MM.1S (cell line): ENCODE results near the gene TSHZ3.

ENCODE experiments used
- DNase-seq: peaks from one replicate; pipeline ENCODE4 v3.0.0-alpha.2; 2015
- H2AFZ ChIP-seq: fragments of 300-600 bp; sonication (generic); 2 replicates; pipeline ENCODE4 v1.6.0; 2016; ENCODE audit warnings: antibody characterized with exemption, low read length
- H3F3A ChIP-seq: fragments of 300-600 bp; sonication (generic); 2 replicates; pipeline ENCODE4 v1.6.1; 2016; ENCODE audit warnings: mild to moderate bottlenecking, antibody characterized with exemption, low read length, moderate library complexity, mixed read lengths; ENCODE audit not compliant: insufficient read depth
- H3K27ac ChIP-seq: fragments of 300-600 bp; sonication (generic); 2 replicates; pipeline ENCODE4 v1.5.1; 2016; ENCODE audit warnings: mild to moderate bottlenecking, low read length
- H3K27me3 ChIP-seq: fragments of 300-600 bp; sonication (generic); replicated peaks from 2 replicates; pipeline ENCODE4 v1.6.0; 2016; ENCODE audit warnings: low read length; ENCODE audit not compliant: insufficient read depth
- H3K36me3 ChIP-seq: fragments of 300-600 bp; sonication (generic); replicated peaks from 2 replicates; pipeline ENCODE4 v1.6.1; 2016; ENCODE audit warnings: mild to moderate bottlenecking, low read length, mixed read lengths; ENCODE audit not compliant: insufficient read depth
- H3K4me1 ChIP-seq: fragments of 300-600 bp; sonication (generic); 2 replicates; pipeline ENCODE4 v1.6.1; 2016; ENCODE audit warnings: low read length, mixed read lengths
- H3K4me2 ChIP-seq: fragments of 300-600 bp; sonication (generic); 2 replicates; pipeline ENCODE4 v1.6.0; 2016; ENCODE audit warnings: low read depth, low read length
- H3K4me3 ChIP-seq: fragments of 300-600 bp; sonication (generic); 2 replicates; pipeline ENCODE4 v1.5.1; 2016; ENCODE audit warnings: low read length, mixed read lengths
- H3K79me2 ChIP-seq: fragments of 300-600 bp; sonication (generic); 2 replicates; pipeline ENCODE4 v1.6.1; 2016; ENCODE audit warnings: mixed run types, low read length, mixed read lengths
- H3K9ac ChIP-seq: fragments of 300-600 bp; sonication (generic); 2 replicates; pipeline ENCODE4 v1.6.1; 2016; ENCODE audit warnings: low read length, mixed read lengths
- H3K9me2 ChIP-seq: fragments of 300-600 bp; sonication (generic); replicated peaks from 2 replicates; pipeline ENCODE4 v1.6.1; 2016; ENCODE audit warnings: mild to moderate bottlenecking, low read length, mixed read lengths; ENCODE audit not compliant: insufficient read depth
- H3K9me3 ChIP-seq: fragments of 300-600 bp; sonication (generic); replicated peaks from 2 replicates; pipeline ENCODE4 v1.6.1; 2016; ENCODE audit warnings: mild to moderate bottlenecking, low read length, mixed read lengths; ENCODE audit not compliant: insufficient read depth
- H4K20me1 ChIP-seq: fragments of 300-600 bp; sonication (generic); 2 replicates; pipeline ENCODE4 v1.6.1; 2016; ENCODE audit warnings: mild to moderate bottlenecking, low read length, moderate library complexity, mixed read lengths; ENCODE audit not compliant: insufficient read depth
- CTCF ChIP-seq: fragments of 300-600 bp; sonication (generic); IDR thresholded peaks from 2 replicates; pipeline ENCODE4 v1.5.1; 2016; ENCODE audit warnings: antibody characterized with exemption, low read length, mixed read lengths
- EZH2 ChIP-seq: fragments of 300-600 bp; sonication (generic); optimal IDR thresholded peaks from 2 replicates; pipeline ENCODE3; 2017; ENCODE audit warnings: low read depth, mild to moderate bottlenecking, antibody characterized with exemption, low read length, mixed read lengths
- EZH2phosphoT487 ChIP-seq: fragments of 300-600 bp; sonication (generic); IDR thresholded peaks from 2 replicates; pipeline ENCODE4 v1.6.1; 2018; ENCODE audit warnings: antibody characterized with exemption, low read length

The TSHZ3 gene

GRCh38 chr19:31307071-31307669 is 42.1 kb downstream of the TSHZ3 start:
- Histone ChIP-seq H3K9ac (no peak overlapping the region), H3K27me3 (peaks cover 51% of the 10 kb centered on the region), H3K79me2 (no peaks in the 10 kb centered on the region), H3K4me1 (no peaks in the 10 kb centered on the region), H4K20me1 (no peaks in the 10 kb centered on the region), H3K9me2 (no peaks in the 10 kb centered on the region), H3K4me2 (no peak overlapping the region), H3K4me3 (no peak overlapping the region), H2AFZ (no peak overlapping the region), H3F3A (no peaks in the 10 kb centered on the region), H3K9me3 (no peaks in the 10 kb centered on the region), H3K36me3 (no peaks in the 10 kb centered on the region), H3K27ac (no peak overlapping the region)
- TF ChIP-seq CTCF (no peak), EZH2phosphoT487 (no peak), EZH2 (no peak)
- DNase-seq = no peak

GRCh38 chr19:31306006-31306753 is 43.1 kb downstream of the TSHZ3 start:
- H3K4me3 ChIP-seq = no peak overlapping the region
- no peaks in the 10 kb centered on the region for H3K9me2 ChIP-seq
- no peak for DNase-seq
- H3K4me2 ChIP-seq = no peak overlapping the region
- peaks cover 52% of the 10 kb centered on the region for H3K27me3 ChIP-seq
- H3K4me1 ChIP-seq = no peaks in the 10 kb centered on the region
- TF ChIP-seq CTCF (no peak), EZH2phosphoT487 (no peak), EZH2 (no peak)
- no peak overlapping the region for H3K27ac ChIP-seq
- H3K9me3 ChIP-seq = no peaks in the 10 kb centered on the region
- no peaks in the 10 kb centered on the region for H4K20me1 ChIP-seq
- H3K9ac ChIP-seq = no peak overlapping the region
- H3K36me3 ChIP-seq = no peaks in the 10 kb centered on the region
- H2AFZ ChIP-seq = no peak overlapping the region
- H3K79me2 ChIP-seq = no peaks in the 10 kb centered on the region
- H3F3A ChIP-seq = no peaks in the 10 kb centered on the region

- Histone ChIP-seq H3K27ac (no peak overlapping the region), H2AFZ (no peak overlapping the region), H3K9me2 (no peaks in the 10 kb centered on the region), H3K9ac (no peak overlapping the region), H4K20me1 (no peaks in the 10 kb centered on the region), H3K4me2 (no peak overlapping the region), H3K27me3 (peaks cover 61% of the 10 kb centered on the region), H3K36me3 (no peaks in the 10 kb centered on the region), H3K4me3 (no peak overlapping the region), H3K9me3 (no peaks in the 10 kb centered on the region), H3K79me2 (no peaks in the 10 kb centered on the region), H3K4me1 (no peaks in the 10 kb centered on the region), H3F3A (no peaks in the 10 kb centered on the region)
- no peak for TF ChIP-seq EZH2
- no peak for TF ChIP-seq CTCF
- no peak for TF ChIP-seq EZH2phosphoT487
- no peak for DNase-seq
Measured at GRCh38 chr19:31304831-31305312, 44.4 kb downstream of the TSHZ3 start.
